Colonic mucosa (tissue), 4 donors: ENCODE results near the gene CLCN5. TPM values are rescaled to one million over a fixed set of nuclear protein-coding genes. Genes with fewer than 3 reads are reported as not detected.

Source experiments
- DNase-seq: peaks from one replicate; pipeline ENCODE4 v3.0.0-alpha.2; 2020
- H3K27ac ChIP-seq: fragments of 200-600 bp; one replicate; pipeline ENCODE4 v1.8.0; 2021
- H3K27me3 ChIP-seq: fragments of 200-600 bp; one replicate; pipeline ENCODE4 v1.8.0; 2021
- H3K36me3 ChIP-seq: fragments of 200-600 bp; one replicate; pipeline ENCODE4 v1.8.0; 2021
- H3K4me1 ChIP-seq: fragments of 200-600 bp; one replicate; pipeline ENCODE4 v1.8.0; 2021; ENCODE audit warnings: mild to moderate bottlenecking
- H3K4me3 ChIP-seq: fragments of 200-600 bp; one replicate; pipeline ENCODE4 v1.8.0; 2021
- H3K9ac ChIP-seq, 2 donors: one replicate each; pipeline ENCODE4 v1.7.0; 2013; ENCODE audit warnings: control low read depth in 2 of 2, low read depth in 2 of 2, low read length in 2 of 2
- H3K9me3 ChIP-seq: fragments of 200-600 bp; one replicate; pipeline ENCODE4 v1.8.0; 2021
- CTCF ChIP-seq: fragments of 200-600 bp; IDR thresholded peaks from one replicate; pipeline ENCODE4 v1.8.0; 2022; ENCODE audit warnings: antibody characterized with exemption, mild to moderate bottlenecking
- intact Hi-C: fragments of 100-400 bp; cut with DNase I; formaldehyde crosslinking; loops from one replicate; pipeline ENCODE4 v1.14.1; 2022
- total RNA-seq, 2 donors: library from RNA; stranded (reverse); fragmentation: NEBNext Ultra II Directional in 1 of 2; extraction: Animal tissue kit (Norgen Biotek cat#: 25700) in 1 of 2; gene quantifications; one replicate each; pipeline ENCODE4 v1.2.1, GENCODE V29; 2021
- donor health status: healthy.
- donor health status: DM: no; HTN: no; CAD: no.
- donor health status: DM: no; HTN: no; CAD: no.

The CLCN5 gene
- total RNA-seq, 2 donors from 2014 or later = 9.7 to 10.0 TPM

GRCh38 chrX:49878834-49879655 lies 43.4 kb upstream of the CLCN5 start, which contains the start of gene USP27X:
Gene USP27X (plus strand): TSS chrX:49879484. CDS start chrX:49880308, 824 bp downstream.
- H3K9ac ChIP-seq = peak within 1 kb of the TSS; percentile 43 to 68
- TF ChIP-seq CTCF = no peak
- H3K36me3 ChIP-seq = no peaks in the 10 kb centered on the region
- peak within 1 kb of the TSS; percentile 52 for H3K27ac ChIP-seq
- H3K9me3 ChIP-seq = no peaks in the 10 kb centered on the region
- no peaks in the 10 kb centered on the region for H3K27me3 ChIP-seq
- intact Hi-C loops = no loop called here
- no peaks in the 10 kb centered on the region for H3K4me1 ChIP-seq
- H3K4me3 ChIP-seq = peak within 1 kb of the TSS; percentile 48
- peak; percentile 82 for DNase-seq

- Histone ChIP-seq H3K36me3 (no peaks in the 10 kb centered on the region), H3K4me3 (peak overlapping the region; percentile 48), H3K27me3 (no peaks in the 10 kb centered on the region), H3K4me1 (no peaks in the 10 kb centered on the region), H3K27ac (peak overlapping the region; percentile 52), H3K9me3 (no peaks in the 10 kb centered on the region), H3K9ac (peak overlapping the region; percentile 43 to 68)
- DNase-seq = no peak
- no peak for TF ChIP-seq CTCF
- intact Hi-C loops = no loop called here
These were observed 42.6 kb upstream of the CLCN5 start for GRCh38 chrX:49879656-49880277.

GRCh38 chrX:49880668-49881067 lies 41.7 kb upstream of the CLCN5 start:
- no peaks in the 10 kb centered on the region for H3K4me1 ChIP-seq
- no peak overlapping the region for H3K27ac ChIP-seq
- DNase-seq = no peak
- H3K9ac ChIP-seq = no peak overlapping the region
- no peak for TF ChIP-seq CTCF
- no peaks in the 10 kb centered on the region for H3K36me3 ChIP-seq
- H3K27me3 ChIP-seq = no peaks in the 10 kb centered on the region
- H3K9me3 ChIP-seq = no peaks in the 10 kb centered on the region
- H3K4me3 ChIP-seq = no peak overlapping the region
- intact Hi-C loops = no loop called here

GRCh38 chrX:49884290-49884862 lies 38.0 kb upstream of the CLCN5 start:
- Histone ChIP-seq H3K36me3 (no peaks in the 10 kb centered on the region), H3K4me3 (no peak overlapping the region), H3K27me3 (no peaks in the 10 kb centered on the region), H3K4me1 (no peaks in the 10 kb centered on the region), H3K9ac (no peak overlapping the region), H3K27ac (no peak overlapping the region), H3K9me3 (no peaks in the 10 kb centered on the region)
- intact Hi-C loops = no loop called here
- peak; percentile 71 for DNase-seq
- peak; percentile 72 for TF ChIP-seq CTCF

GRCh38 chrX:49892542-49892941 lies 29.9 kb upstream of the CLCN5 start:
- no peak for TF ChIP-seq CTCF
- no peaks in the 10 kb centered on the region for H3K27me3 ChIP-seq
- H3K4me1 ChIP-seq = no peaks in the 10 kb centered on the region
- no peak overlapping the region for H3K9ac ChIP-seq
- H3K36me3 ChIP-seq = no peaks in the 10 kb centered on the region
- no peak overlapping the region for H3K27ac ChIP-seq
- no peak overlapping the region for H3K4me3 ChIP-seq
- no peaks in the 10 kb centered on the region for H3K9me3 ChIP-seq
- intact Hi-C loops = no loop called here
- DNase-seq = no peak
